Right lobe of liver (tissue), 6 donors: ENCODE results near the gene METTL14. TPM values are rescaled to one million over a fixed set of nuclear protein-coding genes. Genes with fewer than 3 reads are reported as not detected.

Experiments used
- ATAC-seq, 4 donors: fragments of 200-7000 bp; cut with Tn5 transposase; one replicate each; pipeline ENCODE4 v1.9.1; 2020; ENCODE audit warnings: mild to moderate bottlenecking in 4 of 4, moderate library complexity in 4 of 4
- DNase-seq, 3 donors: peaks; one replicate each; pipeline ENCODE4 v3.0.0-alpha.2; 2020
- H3K27ac ChIP-seq, 3 donors: fragments of 200-600 bp; one replicate each; pipeline ENCODE4 v1.8.0; 2022
- H3K27me3 ChIP-seq, 2 donors: fragments of 200-600 bp; one replicate each; pipeline ENCODE4 v1.8.0; 2022
- H3K36me3 ChIP-seq, 4 donors: fragments of 200-600 bp; sonication (generic) in 1 of 4; one replicate each; pipeline versions ENCODE4 v1.5.1 to v1.8.0; 2017 to 2022; ENCODE audit warnings: control low read depth in 1 of 4
- H3K4me1 ChIP-seq, 4 donors: fragments of 200-600 bp; sonication (generic) in 1 of 4; one replicate each; pipeline versions ENCODE4 v1.5.1 to v1.8.0; 2017 to 2022; ENCODE audit warnings: control low read depth in 1 of 4
- H3K4me3 ChIP-seq, 3 donors: fragments of 200-600 bp; one replicate each; pipeline ENCODE4 v1.8.0; 2022
- H3K9me3 ChIP-seq, 4 donors: fragments of 200-600 bp; sonication (generic) in 1 of 4; one replicate each; pipeline versions ENCODE4 v1.5.1 to v1.8.0; 2017 to 2022; ENCODE audit warnings: control low read depth in 1 of 4
- POLR2A ChIP-seq: fragments of 450-650 bp; IDR thresholded peaks from one replicate; pipeline ENCODE4 v1.6.1; 2017; ENCODE audit warnings: antibody characterized with exemption, mild to moderate bottlenecking
- WGBS: methylation state at CpG from one replicate; pipeline ENCODE4 v1.1.6; 2018; ENCODE audit warnings: low coverage, low lambda C conversion rate; ENCODE audit not compliant: insufficient coverage; ENCODE audit errors: missing lambda C conversion rate; 5-methylcytosine and 5-hydroxymethylcytosine counted together
- intact Hi-C, 2 donors: fragments of 100-400 bp; cut with DNase I; formaldehyde crosslinking; loops; one replicate each; pipeline versions ENCODE4 v1.11.2 to v1.14.1; 2022
- total RNA-seq, 6 experiments: library from RNA; depleted of rRNA in 2 of 6; stranded (reverse); fragments of >200 nt in 2 of 6; fragmentation: NEBNext Ultra II Directional in 3 of 6; extraction: Animal tissue kit (Norgen Biotek cat#: 25700) in 3 of 6; gene quantifications; one replicate each; pipeline versions ENCODE4 v1.1.0 to v1.2.4, GENCODE V29; 2016 to 2023
- TF ChIP-seq, protein P1 (sequence below), 4 donors: fragments of 200-600 bp in 3 of 4; fragments of 450-650 bp in 1 of 4; IDR thresholded peaks; one replicate each; pipeline versions ENCODE4 v1.5.1 to v1.8.0; 2016 to 2022; ENCODE audit warnings: antibody characterized with exemption in 4 of 4, mild to moderate bottlenecking in 2 of 4
- donor health status: DM: no; HTN: yes; CAD: no.
- donor health status: DM: no; HTN: no; CAD: no.
- donor health status: DM: no; HTN: no; CAD: no.
- donor health status: DM: no; HTN: yes; CAD: no.
- donor health status: DM: no; HTN: yes; CAD: no.

METTL14 gene
- total RNA-seq, 6 experiments from 2014 or later = 19.5 to 33.0 (median 25.9) TPM

DNA sequence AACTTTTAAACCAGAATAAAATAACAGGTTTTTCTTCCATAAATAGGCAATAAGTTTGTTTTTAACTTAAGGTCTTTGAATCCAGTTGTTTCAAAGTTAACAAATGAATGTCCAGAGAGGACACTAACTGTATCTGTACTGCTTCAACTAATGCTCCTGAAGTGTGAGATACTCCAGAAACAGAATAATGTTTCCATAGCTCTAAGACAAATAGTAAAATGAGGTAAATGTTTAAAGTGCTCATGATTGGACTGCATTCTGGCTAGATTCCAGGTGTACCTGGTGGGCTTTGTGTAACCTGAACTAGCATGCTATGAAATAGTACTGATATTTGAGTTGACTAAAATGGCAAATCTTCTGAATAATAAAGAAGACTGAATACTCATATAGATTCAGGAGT, 51.7 kb downstream of the METTL14 start:
- Histone ChIP-seq H3K27me3 (no peaks in the 10 kb centered on the region), H3K4me3 (no peak overlapping the region), H3K36me3 (peaks cover 0 to 74% (median 36%) of the 10 kb centered on the region in 4 donors), H3K27ac (no peak overlapping the region), H3K9me3 (no peaks in the 10 kb centered on the region), H3K4me1 (no peaks in the 10 kb centered on the region)
- TF ChIP-seq, protein P1, sequence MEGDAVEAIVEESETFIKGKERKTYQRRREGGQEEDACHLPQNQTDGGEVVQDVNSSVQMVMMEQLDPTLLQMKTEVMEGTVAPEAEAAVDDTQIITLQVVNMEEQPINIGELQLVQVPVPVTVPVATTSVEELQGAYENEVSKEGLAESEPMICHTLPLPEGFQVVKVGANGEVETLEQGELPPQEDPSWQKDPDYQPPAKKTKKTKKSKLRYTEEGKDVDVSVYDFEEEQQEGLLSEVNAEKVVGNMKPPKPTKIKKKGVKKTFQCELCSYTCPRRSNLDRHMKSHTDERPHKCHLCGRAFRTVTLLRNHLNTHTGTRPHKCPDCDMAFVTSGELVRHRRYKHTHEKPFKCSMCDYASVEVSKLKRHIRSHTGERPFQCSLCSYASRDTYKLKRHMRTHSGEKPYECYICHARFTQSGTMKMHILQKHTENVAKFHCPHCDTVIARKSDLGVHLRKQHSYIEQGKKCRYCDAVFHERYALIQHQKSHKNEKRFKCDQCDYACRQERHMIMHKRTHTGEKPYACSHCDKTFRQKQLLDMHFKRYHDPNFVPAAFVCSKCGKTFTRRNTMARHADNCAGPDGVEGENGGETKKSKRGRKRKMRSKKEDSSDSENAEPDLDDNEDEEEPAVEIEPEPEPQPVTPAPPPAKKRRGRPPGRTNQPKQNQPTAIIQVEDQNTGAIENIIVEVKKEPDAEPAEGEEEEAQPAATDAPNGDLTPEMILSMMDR (IDR thresholded peaks at IDR 0.05) = no peak
- TF ChIP-seq POLR2A = no peak
- intact Hi-C loops = no loop called here
- no peak for ATAC-seq
- no peak for DNase-seq

DNA sequence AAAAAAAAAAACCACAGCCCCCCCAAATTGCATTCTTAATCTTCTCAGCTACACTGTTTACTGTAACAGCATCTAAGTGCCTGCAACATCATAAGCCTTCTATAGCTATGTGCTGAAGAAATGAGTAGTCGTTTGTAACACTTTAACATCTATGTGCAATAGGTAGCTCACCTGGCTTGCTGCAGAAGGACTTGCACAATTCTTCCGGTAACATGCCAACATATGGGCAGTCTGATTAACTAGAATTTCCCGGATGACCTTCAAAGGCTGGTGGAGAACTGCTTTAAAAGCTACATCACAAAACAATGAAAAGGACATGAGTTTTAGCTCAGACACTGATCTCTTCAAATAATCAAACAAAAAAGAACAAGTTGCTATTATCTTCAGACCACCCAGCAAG, 52.9 kb downstream of the METTL14 start:
- 18% methylated on average over 3 of the region's 3 CpGs for WGBS
- DNase-seq (no peak), ATAC-seq (peak; percentile 49 to 77 (median 74))
- Histone ChIP-seq H3K27me3 (no peaks in the 10 kb centered on the region), H3K4me3 (no peak overlapping the region), H3K27ac (no peak overlapping the region), H3K9me3 (no peaks in the 10 kb centered on the region), H3K4me1 (no peaks in the 10 kb centered on the region), H3K36me3 (peaks cover 0 to 66% (median 34%) of the 10 kb centered on the region in 4 donors)
- TF ChIP-seq POLR2A = no peak
- intact Hi-C loops = no loop called here

DNA sequence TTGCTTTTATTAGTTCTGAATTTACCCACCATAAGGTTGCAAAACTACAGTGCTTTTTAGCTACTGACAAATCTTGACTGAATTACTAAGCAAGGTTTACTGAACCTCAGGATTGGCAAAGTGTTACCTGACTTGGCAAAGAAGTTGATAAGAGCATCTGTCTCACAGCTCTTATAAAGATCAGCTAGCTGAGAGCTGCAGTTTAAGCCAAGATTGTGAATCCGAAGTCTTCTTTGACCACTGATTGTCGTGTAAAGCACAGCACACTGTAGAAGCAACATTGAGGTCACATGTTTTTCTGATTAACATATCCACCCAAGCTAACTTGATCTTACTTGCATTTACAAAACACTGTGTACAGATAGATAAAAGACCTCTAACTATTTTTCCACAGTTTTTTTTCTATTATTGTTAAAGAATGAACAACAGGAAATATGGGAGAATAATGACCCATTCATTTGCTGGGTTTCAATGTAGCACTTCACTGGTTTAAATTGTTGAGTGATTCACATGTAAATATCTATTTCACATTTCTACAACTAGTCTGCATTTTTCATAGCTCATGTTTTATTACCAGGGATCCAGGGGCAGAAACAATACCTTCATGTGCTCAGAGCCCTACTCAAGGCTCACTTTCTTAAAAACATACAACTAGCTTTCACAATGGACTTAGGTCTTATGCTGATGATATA, 54.0 kb downstream of the METTL14 start:
- intact Hi-C loops = no loop called here
- Histone ChIP-seq H3K4me1 (no peaks in the 10 kb centered on the region), H3K36me3 (peaks cover 0 to 66% (median 36%) of the 10 kb centered on the region in 4 donors), H3K27ac (no peak overlapping the region), H3K4me3 (no peak overlapping the region), H3K27me3 (no peaks in the 10 kb centered on the region), H3K9me3 (no peaks in the 10 kb centered on the region)
- ATAC-seq (peak in 3 of 4 donors; percentile 18 to 51 (median 28)), DNase-seq (no peak)
- WGBS = 17% methylated on average over 2 of the region's 2 CpGs
- TF ChIP-seq, protein P1 (IDR thresholded peaks at IDR 0.05) = no peak
- TF ChIP-seq POLR2A = no peak

DNA sequence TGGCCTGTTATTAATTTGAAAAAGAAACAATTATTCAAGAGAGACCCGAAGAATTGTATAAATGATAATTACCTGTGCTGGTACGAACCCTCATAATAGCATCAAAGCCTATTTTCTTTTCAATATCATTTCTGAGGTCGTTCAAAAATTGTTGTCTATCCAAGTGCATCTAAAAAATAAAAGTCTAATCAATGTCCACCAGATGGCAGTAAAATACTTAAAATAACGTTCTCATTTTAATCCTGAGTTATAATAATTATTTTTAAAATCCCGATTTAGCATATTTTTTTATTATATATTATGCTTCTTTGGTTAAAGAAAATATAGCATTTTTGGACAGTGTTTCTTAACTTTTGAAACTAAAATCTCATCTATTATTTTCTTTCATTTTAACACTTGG, 55.7 kb downstream of the METTL14 start:
- H3K4me1 ChIP-seq = no peaks in the 10 kb centered on the region
- intact Hi-C loops = no loop called here
- no peaks in the 10 kb centered on the region for H3K27me3 ChIP-seq
- no peaks in the 10 kb centered on the region for H3K9me3 ChIP-seq
- 18% methylated on average over 5 of the region's 5 CpGs for WGBS
- peaks cover 0 to 59% (median 33%) of the 10 kb centered on the region in 4 donors for H3K36me3 ChIP-seq
- DNase-seq (no peak), ATAC-seq (peak in 1 of 4 donors; percentile 24)
- no peak overlapping the region for H3K4me3 ChIP-seq
- TF ChIP-seq, protein P1 (IDR thresholded peaks at IDR 0.05) = peak; percentile 37 to 57 (median 47)
- TF ChIP-seq POLR2A = no peak
- H3K27ac ChIP-seq = peak overlapping the region in 2 of 3 donors; percentile 21 to 42

DNA sequence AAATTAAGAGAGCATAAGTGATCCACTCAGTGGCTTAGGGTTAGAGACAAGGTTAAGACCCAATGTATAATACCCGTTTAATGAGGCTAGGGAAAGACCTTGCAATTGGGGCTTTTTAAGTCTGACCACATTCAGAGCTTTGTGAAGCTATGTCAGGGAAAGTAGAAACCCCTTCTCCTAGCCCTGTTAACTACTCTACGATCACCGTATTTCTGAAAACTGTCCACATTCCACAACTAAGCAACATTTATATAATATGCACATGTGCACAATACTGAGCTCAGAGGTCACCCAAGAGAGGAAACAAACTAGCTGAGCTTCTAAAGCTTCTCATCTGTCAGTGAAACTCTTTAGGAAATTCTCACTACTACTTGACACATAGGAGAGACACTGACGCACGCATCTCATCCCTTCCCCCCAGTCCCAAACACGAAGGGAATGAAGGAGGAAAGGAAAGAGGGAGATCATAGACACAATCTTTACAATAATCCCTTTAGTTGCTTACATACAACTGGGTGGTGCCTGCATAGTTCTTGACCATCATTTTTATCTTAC, 56.2 kb downstream of the METTL14 start:
- Histone ChIP-seq H3K4me3 (no peak overlapping the region), H3K4me1 (no peaks in the 10 kb centered on the region), H3K36me3 (peaks cover 0 to 55% (median 32%) of the 10 kb centered on the region in 4 donors), H3K27ac (peak overlapping the region in 2 of 3 donors; percentile 21 to 42), H3K9me3 (no peaks in the 10 kb centered on the region), H3K27me3 (no peaks in the 10 kb centered on the region)
- WGBS = 10% methylated on average over 6 of the region's 6 CpGs
- peak; percentile 15 to 52 (median 35) for ATAC-seq
- no peak for DNase-seq
- TF ChIP-seq, protein P1 (IDR thresholded peaks at IDR 0.05) = no peak
- TF ChIP-seq POLR2A = no peak
- intact Hi-C loops = no loop called here
